OCI-LY1 (cell line): ENCODE measurements around the gene ZNF618.

Source experiments
- H2AFZ ChIP-seq: fragments of 200-600 bp; sonication (generic), shearing (Covaris generic); 2 replicates; pipeline ENCODE4 v1.6.0; 2014; ENCODE audit warnings: antibody characterized with exemption, mild to moderate bottlenecking, low read length
- H3F3A ChIP-seq: fragments of 200-600 bp; sonication (generic), shearing (Covaris generic); 2 replicates; pipeline ENCODE4 v1.6.0; 2014; ENCODE audit warnings: mild to moderate bottlenecking, antibody characterized with exemption, low read length, moderate library complexity; ENCODE audit not compliant: insufficient read depth
- H3K27ac ChIP-seq: fragments of 200-600 bp; sonication (generic); 2 replicates; pipeline ENCODE4 v1.5.1; 2014; ENCODE audit warnings: low read length, mixed run types, mild to moderate bottlenecking, low read depth; ENCODE audit not compliant: poor library complexity, severe bottlenecking
- H3K27me3 ChIP-seq: fragments of 200-600 bp; sonication (generic); 2 replicates; pipeline ENCODE4 v1.6.0; 2014; ENCODE audit warnings: antibody characterized with exemption, mild to moderate bottlenecking, low read length, moderate library complexity; ENCODE audit not compliant: insufficient read depth
- H3K36me3 ChIP-seq: fragments of 200-600 bp; sonication (generic); 2 replicates; pipeline ENCODE4 v1.6.1; 2014; ENCODE audit warnings: mild to moderate bottlenecking, antibody characterized with exemption, low read length, moderate library complexity, mixed read lengths; ENCODE audit not compliant: insufficient read depth
- H3K4me1 ChIP-seq: fragments of 200-600 bp; sonication (generic); 2 replicates; pipeline ENCODE4 v1.5.1; 2014; ENCODE audit warnings: mild to moderate bottlenecking, low read length, moderate library complexity; ENCODE audit not compliant: insufficient read depth, severe bottlenecking
- H3K4me2 ChIP-seq: fragments of 200-600 bp; sonication (generic), shearing (Covaris generic); 2 replicates; pipeline ENCODE4 v1.6.1; 2014; ENCODE audit warnings: low read length
- H3K4me3 ChIP-seq: fragments of 200-600 bp; sonication (generic); 2 replicates; pipeline ENCODE4 v1.5.1; 2014; ENCODE audit warnings: low read length, low read depth, mild to moderate bottlenecking, mixed read lengths; ENCODE audit not compliant: poor library complexity, severe bottlenecking
- H3K79me2 ChIP-seq: fragments of 200-600 bp; shearing (Covaris generic); 2 replicates; pipeline ENCODE4 v1.6.1; 2016; ENCODE audit warnings: mixed run types, low read length, mixed read lengths; ENCODE audit not compliant: insufficient read depth
- H3K9ac ChIP-seq: fragments of 200-600 bp; sonication (generic), shearing (Covaris generic); 2 replicates; pipeline ENCODE4 v1.6.1; 2014; ENCODE audit warnings: mild to moderate bottlenecking, low read length, mixed read lengths
- H3K9me2 ChIP-seq: fragments of 200-600 bp; sonication (generic), shearing (Covaris generic); 2 replicates; pipeline ENCODE4 v1.6.1; 2014; ENCODE audit warnings: low read depth, mild to moderate bottlenecking, low read length, mixed read lengths
- H3K9me3 ChIP-seq: fragments of 200-600 bp; shearing (Covaris generic); 2 replicates; pipeline ENCODE4 v1.6.1; 2014; ENCODE audit warnings: low read length, mixed read lengths
- H4K20me1 ChIP-seq: fragments of 200-600 bp; sonication (generic), shearing (Covaris generic); 2 replicates; pipeline ENCODE4 v1.6.0; 2016; ENCODE audit warnings: mild to moderate bottlenecking, low read length; ENCODE audit not compliant: insufficient read depth
- CTCF ChIP-seq: fragments of 200-600 bp; sonication (generic), shearing (Covaris generic); IDR thresholded peaks from 2 replicates; pipeline ENCODE4 v1.5.1; 2017; ENCODE audit warnings: mild to moderate bottlenecking, antibody characterized with exemption, low read length, moderate library complexity, mixed read lengths
- EZH2 ChIP-seq: fragments of 200-600 bp; sonication (generic), shearing (Covaris generic); IDR thresholded peaks from 2 replicates; pipeline ENCODE4 v1.8.0; 2017; ENCODE audit warnings: borderline replicate concordance, mixed run types, mild to moderate bottlenecking, antibody characterized with exemption, low read length, moderate library complexity, mixed read lengths

Gene ZNF618

GRCh38 chr9:113933671-113934070, 57.6 kb downstream of the ZNF618 start:
- no peak overlapping the region for H2AFZ ChIP-seq
- no peak for TF ChIP-seq EZH2
- TF ChIP-seq CTCF = no peak
- H3K36me3 ChIP-seq = no peaks in the 10 kb centered on the region
- no peaks in the 10 kb centered on the region for H3K9me2 ChIP-seq
- no peaks in the 10 kb centered on the region for H3F3A ChIP-seq
- H3K4me3 ChIP-seq = no peak overlapping the region
- H3K4me1 ChIP-seq = no peaks in the 10 kb centered on the region
- no peak overlapping the region for H3K9ac ChIP-seq
- no peaks in the 10 kb centered on the region for H3K79me2 ChIP-seq
- H3K4me2 ChIP-seq = no peak overlapping the region
- no peaks in the 10 kb centered on the region for H4K20me1 ChIP-seq
- H3K27ac ChIP-seq = no peak overlapping the region
- 0 out of 2 replicates have a peak, but pooled peaks cover 4% of the 10 kb centered on the region for H3K27me3 ChIP-seq
- no peaks in the 10 kb centered on the region for H3K9me3 ChIP-seq

- Histone ChIP-seq H3K27me3 (0 out of 2 replicates have a peak, but pooled peaks cover 4% of the 10 kb centered on the region), H3K9me2 (no peaks in the 10 kb centered on the region), H3K36me3 (no peaks in the 10 kb centered on the region), H3K4me2 (no peak overlapping the region), H3K27ac (no peak overlapping the region), H3K4me3 (no peak overlapping the region), H2AFZ (no peak overlapping the region), H3F3A (no peaks in the 10 kb centered on the region), H4K20me1 (no peaks in the 10 kb centered on the region), H3K9ac (no peak overlapping the region), H3K9me3 (no peaks in the 10 kb centered on the region), H3K4me1 (no peaks in the 10 kb centered on the region), H3K79me2 (no peaks in the 10 kb centered on the region)
- TF ChIP-seq CTCF (no peak), EZH2 (no peak)
Measured at GRCh38 chr9:113934167-113934828, 58.2 kb downstream of the ZNF618 start.

- no peaks in the 10 kb centered on the region for H3K9me2 ChIP-seq
- H3K27ac ChIP-seq = no peak overlapping the region
- no peaks in the 10 kb centered on the region for H3K36me3 ChIP-seq
- no peaks in the 10 kb centered on the region for H4K20me1 ChIP-seq
- no peak overlapping the region for H3K4me2 ChIP-seq
- TF ChIP-seq EZH2 (no peak), CTCF (no peak)
- H3F3A ChIP-seq = no peaks in the 10 kb centered on the region
- H3K4me3 ChIP-seq = no peak overlapping the region
- no peaks in the 10 kb centered on the region for H3K79me2 ChIP-seq
- no peaks in the 10 kb centered on the region for H3K4me1 ChIP-seq
- H3K9me3 ChIP-seq = no peaks in the 10 kb centered on the region
- H3K27me3 ChIP-seq = 0 out of 2 replicates have a peak, but pooled peaks cover 4% of the 10 kb centered on the region
- no peak overlapping the region for H3K9ac ChIP-seq
- no peak overlapping the region for H2AFZ ChIP-seq
Measured at GRCh38 chr9:113934829-113935676, 58.9 kb downstream of the ZNF618 start.
